Peyer's patch (tissue), 4 donors: ENCODE data around the gene GJA8. TPM values are rescaled to one million over a fixed set of nuclear protein-coding genes. Genes with fewer than 3 reads are reported as not detected.
"Not testable (repeated sequence)": the region's sequence is repeated elsewhere in the genome, so short reads cannot be mapped to it uniquely, and the experiment has no call there.

Experiments used
- DNase-seq, 3 donors: peaks; one replicate each; pipeline ENCODE4 v3.0.0-alpha.2; 2017 to 2019
- H3K27ac ChIP-seq, 4 donors: fragments of 200-600 bp; sonication (generic); one replicate each; pipeline ENCODE4 v1.5.1; 2016 to 2019
- H3K27me3 ChIP-seq, 2 donors: fragments of 200-600 bp; sonication (generic); one replicate each; pipeline ENCODE4 v1.5.1; 2019
- H3K36me3 ChIP-seq, 3 donors: fragments of 200-600 bp; sonication (generic); one replicate each; pipeline ENCODE4 v1.5.1; 2016 to 2019
- H3K4me1 ChIP-seq, 4 donors: fragments of 200-600 bp; sonication (generic); one replicate each; pipeline ENCODE4 v1.5.1; 2016 to 2019
- H3K4me3 ChIP-seq, 4 donors: fragments of 200-600 bp; sonication (generic); 1 replicate in 3 of 4; 2 replicates in 1 of 4; pipeline ENCODE4 v1.5.1; 2016 to 2019; ENCODE audit warnings: mild to moderate bottlenecking in 1 of 4
- H3K9me3 ChIP-seq, 4 donors: fragments of 200-600 bp; sonication (generic); one replicate each; pipeline ENCODE4 v1.5.1; 2016 to 2019; ENCODE audit warnings: mild to moderate bottlenecking in 1 of 4
- CTCF ChIP-seq, 6 experiments: fragments of 450-650 bp in 4 of 6; fragments of 200-600 bp in 2 of 6; sonication (generic) in 1 of 6; IDR thresholded peaks; one replicate each; pipeline ENCODE4 v1.5.1; 2017 to 2019; ENCODE audit warnings: antibody characterized with exemption in 6 of 6, mild to moderate bottlenecking in 3 of 6, moderate library complexity in 1 of 6
- POLR2A ChIP-seq, 2 donors: fragments of 450-650 bp; IDR thresholded peaks; one replicate each; pipeline ENCODE4 v1.5.1; 2017; ENCODE audit warnings: antibody characterized with exemption in 2 of 2, mild to moderate bottlenecking in 2 of 2, moderate library complexity in 2 of 2
- total RNA-seq, 4 donors: library from RNA; depleted of rRNA; stranded (reverse); fragments of >200 nt; gene quantifications; one replicate each; pipeline ENCODE4 v1.1.0, GENCODE V29; 2016

The GJA8 gene
- total RNA-seq, 4 donors from 2014 or later: not detected

- no peak overlapping the region for H3K4me3 ChIP-seq
- no peaks in the 10 kb centered on the region for H3K9me3 ChIP-seq
Measured at GRCh38 chr1:147912553-147912952, 10.0 kb downstream of the GJA8 start.

GRCh38 chr1:147913362-147913942 is 10.9 kb downstream of the GJA8 start:
- no peak overlapping the region for H3K4me3 ChIP-seq
- TF ChIP-seq CTCF (IDR thresholded peaks at IDR 0.05): no peak
- TF ChIP-seq POLR2A (IDR thresholded peaks at IDR 0.05): no peak
- no peaks in the 10 kb centered on the region for H3K27me3 ChIP-seq
- H3K36me3 ChIP-seq: no peaks in the 10 kb centered on the region
- H3K9me3 ChIP-seq: no peaks in the 10 kb centered on the region
- no peak overlapping the region for H3K27ac ChIP-seq
- DNase-seq: no peak
- H3K4me1 ChIP-seq: no peaks in the 10 kb centered on the region

More at GRCh38 chr1:147912553-147912952, 10.0 kb downstream of the GJA8 start:
- no peaks in the 10 kb centered on the region for H3K36me3 ChIP-seq
- no peak for DNase-seq
- no peak overlapping the region for H3K27ac ChIP-seq
- H3K27me3 ChIP-seq: no peaks in the 10 kb centered on the region
- no peak for TF ChIP-seq POLR2A (IDR thresholded peaks at IDR 0.05)
- no peak for TF ChIP-seq CTCF (IDR thresholded peaks at IDR 0.05)
- no peaks in the 10 kb centered on the region for H3K4me1 ChIP-seq

- Histone ChIP-seq H3K4me3 (no peak overlapping the region), H3K36me3 (no peaks in the 10 kb centered on the region), H3K27me3 (no peaks in the 10 kb centered on the region), H3K9me3 (no peaks in the 10 kb centered on the region), H3K27ac (no peak overlapping the region), H3K4me1 (no peaks in the 10 kb centered on the region)
- DNase-seq: no peak
- TF ChIP-seq CTCF (IDR thresholded peaks at IDR 0.05): no peak
- TF ChIP-seq POLR2A (IDR thresholded peaks at IDR 0.05): no peak
Measured at GRCh38 chr1:147919896-147920295, 17.3 kb downstream of the GJA8 start.

- no peak for DNase-seq
- Histone ChIP-seq H3K27ac (no peak overlapping the region), H3K4me3 (no peak overlapping the region), H3K36me3 (no peaks in the 10 kb centered on the region), H3K4me1 (peaks cover 0 to 6% (median 0%) of the 10 kb centered on the region in 4 donors), H3K9me3 (no peaks in the 10 kb centered on the region), H3K27me3 (no peaks in the 10 kb centered on the region)
- TF ChIP-seq POLR2A (IDR thresholded peaks at IDR 0.05) (no peak), CTCF (IDR thresholded peaks at IDR 0.05) (no peak)
Measured at GRCh38 chr1:147924813-147925212, 22.2 kb downstream of the GJA8 start.

- not testable (repeated sequence) for H3K27ac ChIP-seq, DNase-seq, H3K27me3 ChIP-seq, H3K4me3 ChIP-seq, H3K9me3 ChIP-seq, H3K36me3 ChIP-seq
- peaks cover 0 to 11% (median 0%) of the 10 kb centered on the region in 4 donors for H3K4me1 ChIP-seq
Measured at GRCh38 chr1:147927215-147927614, 24.6 kb downstream of the GJA8 start.

- not testable (repeated sequence) for H3K9me3 ChIP-seq, H3K36me3 ChIP-seq, H3K27ac ChIP-seq, H3K27me3 ChIP-seq, DNase-seq, H3K4me3 ChIP-seq
- H3K4me1 ChIP-seq: peaks cover 0 to 11% (median 0%) of the 10 kb centered on the region in 4 donors
Measured at GRCh38 chr1:147927689-147928088, 25.1 kb downstream of the GJA8 start.
